Right forelimb (tissue), 1 donor: ENCODE data around the gene INPP4B.

Experiments
- DNase-seq: peaks from one replicate; pipeline ENCODE4 v3.0.0-alpha.2; 2018

The INPP4B gene

GRCh38 chr4:142326181-142326580, 519.9 kb downstream of the INPP4B start:
- no peak for DNase-seq

- no peak for DNase-seq
Measured at GRCh38 chr4:142324572-142324971, 521.5 kb downstream of the INPP4B start.

- no peak for DNase-seq
Measured at GRCh38 chr4:142322996-142323395, 523.1 kb downstream of the INPP4B start.

- no peak for DNase-seq
Measured at GRCh38 chr4:142318280-142318679, 527.8 kb downstream of the INPP4B start.

GRCh38 chr4:142316913-142317312, 529.2 kb downstream of the INPP4B start:
- no peak for DNase-seq

GRCh38 chr4:142316025-142316424, 530.1 kb downstream of the INPP4B start:
- no peak for DNase-seq

GRCh38 chr4:142314686-142315085, 531.4 kb downstream of the INPP4B start:
- no peak for DNase-seq

- no peak for DNase-seq
Measured at GRCh38 chr4:142314247-142314646, 531.9 kb downstream of the INPP4B start.

- no peak for DNase-seq
Measured at GRCh38 chr4:142312391-142312790, 533.7 kb downstream of the INPP4B start.

- no peak for DNase-seq
Measured at GRCh38 chr4:142311916-142312315, 534.2 kb downstream of the INPP4B start.

- DNase-seq, result no peak
Measured at GRCh38 chr4:142309772-142310171, 536.3 kb downstream of the INPP4B start.

GRCh38 chr4:142307857-142308256, 538.2 kb downstream of the INPP4B start:
- no peak for DNase-seq

GRCh38 chr4:142297313-142297712, 548.8 kb downstream of the INPP4B start:
- no peak for DNase-seq

GRCh38 chr4:142293536-142293935, 552.6 kb downstream of the INPP4B start:
- DNase-seq, result no peak

- DNase-seq, result no peak
Measured at GRCh38 chr4:142292231-142292630, 553.9 kb downstream of the INPP4B start.

- no peak for DNase-seq
Measured at GRCh38 chr4:142291299-142292050, 554.6 kb downstream of the INPP4B start.

- DNase-seq, result no peak
Measured at GRCh38 chr4:142287371-142287770, 558.7 kb downstream of the INPP4B start.

GRCh38 chr4:142285222-142285583, 560.9 kb downstream of the INPP4B start:
- no peak for DNase-seq

GRCh38 chr4:142284402-142285221, 561.5 kb downstream of the INPP4B start:
- no peak for DNase-seq

- DNase-seq, result no peak
Measured at GRCh38 chr4:142282870-142283431, 563.1 kb downstream of the INPP4B start.

GRCh38 chr4:142281999-142282398, 564.1 kb downstream of the INPP4B start:
- DNase-seq, result no peak

GRCh38 chr4:142278663-142279062, 567.4 kb downstream of the INPP4B start:
- no peak for DNase-seq

- no peak for DNase-seq
Measured at GRCh38 chr4:142278171-142278570, 567.9 kb downstream of the INPP4B start.

GRCh38 chr4:142274137-142274536, 572.0 kb downstream of the INPP4B start:
- DNase-seq, result no peak
